Stimulated activated CD4-positive, alpha-beta T cell treated with anti-CD3 and anti-CD28 coated beads, Interleukin-4, amount 100 ng/mL, for 48 hours (primary cell): ENCODE results near the gene KYAT1.
"Not testable (repeated sequence)": the region's sequence is repeated elsewhere in the genome, so short reads cannot be mapped to it uniquely, and the experiment has no call there.

ENCODE experiments used
- DNase-seq, 2 donors: peaks; one replicate each; pipeline ENCODE4 v3.0.0-alpha.2; 2020; ENCODE audit warnings: low read depth in 2 of 2

Gene KYAT1

GRCh38 chr9:128818839-128819715 lies 62.7 kb downstream of the KYAT1 start:
- peak; percentile 35 to 37 for DNase-seq

- peak; percentile 95 to 97 for DNase-seq
These were observed 63.5 kb downstream of the KYAT1 start, which contains the start of gene ENDOG for GRCh38 chr9:128818099-128818838. Gene ENDOG (plus strand): TSS chr9:128818500. CDS start chr9:128818685, 185 bp downstream.

- DNase-seq = no peak
These were observed 70.9 kb downstream of the KYAT1 start for GRCh38 chr9:128810873-128811272.

- DNase-seq = no peak
These were observed 71.9 kb downstream of the KYAT1 start for GRCh38 chr9:128809831-128810230.

- DNase-seq = no peak
These were observed 72.6 kb downstream of the KYAT1 start for GRCh38 chr9:128809036-128809599.

GRCh38 chr9:128808543-128808942 lies 73.2 kb downstream of the KYAT1 start:
- DNase-seq = no peak

- no peak for DNase-seq
These were observed 73.9 kb downstream of the KYAT1 start for GRCh38 chr9:128807827-128808226.

GRCh38 chr9:128805661-128806060 lies 76.1 kb downstream of the KYAT1 start:
- no peak for DNase-seq

GRCh38 chr9:128802482-128802881 lies 79.3 kb downstream of the KYAT1 start:
- no peak for DNase-seq

GRCh38 chr9:128800061-128800460 lies 81.7 kb downstream of the KYAT1 start:
- no peak for DNase-seq

- DNase-seq = no peak
These were observed 82.9 kb downstream of the KYAT1 start for GRCh38 chr9:128798896-128799295.

- not testable (repeated sequence) for DNase-seq
These were observed 86.8 kb downstream of the KYAT1 start for GRCh38 chr9:128794961-128795360.

GRCh38 chr9:128792978-128793686 lies 88.6 kb downstream of the KYAT1 start:
- no peak for DNase-seq

GRCh38 chr9:128792134-128792533 lies 89.6 kb downstream of the KYAT1 start:
- DNase-seq = no peak

GRCh38 chr9:128790536-128790935 lies 91.2 kb downstream of the KYAT1 start:
- no peak for DNase-seq

GRCh38 chr9:128788445-128788844 lies 93.3 kb downstream of the KYAT1 start:
- no peak for DNase-seq

- DNase-seq = no peak
These were observed 94.1 kb downstream of the KYAT1 start for GRCh38 chr9:128787659-128788058.

- DNase-seq = peak; percentile 85 to 89
These were observed 94.8 kb downstream of the KYAT1 start, which contains the start of gene TBC1D13 for GRCh38 chr9:128786681-128787601. Gene TBC1D13 (plus strand): TSS chr9:128787253. CDS start chr9:128787354, 101 bp downstream.

GRCh38 chr9:128785427-128785826 lies 96.3 kb downstream of the KYAT1 start:
- DNase-seq = no peak
